Lower leg skin (tissue), 4 donors: ENCODE results near the gene GAS7. TPM values are rescaled to one million over a fixed set of nuclear protein-coding genes. Genes with fewer than 3 reads are reported as not detected.

Experiments
- DNase-seq, 2 donors: peaks; one replicate each; pipeline ENCODE4 v3.0.0-alpha.2; 2019; ENCODE audit warnings: low spot score in 2 of 2
- H3K4me3 ChIP-seq: fragments of 200-600 bp; sonication (generic); 2 replicates; pipeline ENCODE4 v1.5.1; 2017; ENCODE audit warnings: mild to moderate bottlenecking, low read depth; ENCODE audit not compliant: poor library complexity, severe bottlenecking
- POLR2A ChIP-seq, 2 donors: fragments of 450-650 bp; IDR thresholded peaks; one replicate each; pipeline ENCODE4 v1.6.1; 2016 to 2017; ENCODE audit warnings: antibody characterized with exemption in 2 of 2, mild to moderate bottlenecking in 1 of 2, moderate library complexity in 1 of 2
- WGBS, 2 donors: methylation state at CpG; one replicate each; pipeline ENCODE4 v1.1.5; 2018; 5-methylcytosine and 5-hydroxymethylcytosine counted together
- intact Hi-C: fragments of 100-400 bp; cut with DNase I; formaldehyde crosslinking; loops from one replicate; pipeline ENCODE4 v1.15.0; 2023; ENCODE audit warnings: low total_unique reads
- total RNA-seq, 4 donors: library from RNA; depleted of rRNA; stranded (reverse); fragments of >200 nt; gene quantifications; one replicate each; pipeline ENCODE4 v1.1.0, GENCODE V29; 2016
- TF ChIP-seq, protein P1 (sequence below), 3 donors: fragments of 450-650 bp; IDR thresholded peaks; one replicate each; pipeline ENCODE4 v1.5.1; 2016; ENCODE audit warnings: antibody characterized with exemption in 3 of 3, mild to moderate bottlenecking in 3 of 3, moderate library complexity in 2 of 3

GAS7 gene
- total RNA-seq, 4 donors from 2014 or later: 97.8 to 148 (median 117) TPM

DNA sequence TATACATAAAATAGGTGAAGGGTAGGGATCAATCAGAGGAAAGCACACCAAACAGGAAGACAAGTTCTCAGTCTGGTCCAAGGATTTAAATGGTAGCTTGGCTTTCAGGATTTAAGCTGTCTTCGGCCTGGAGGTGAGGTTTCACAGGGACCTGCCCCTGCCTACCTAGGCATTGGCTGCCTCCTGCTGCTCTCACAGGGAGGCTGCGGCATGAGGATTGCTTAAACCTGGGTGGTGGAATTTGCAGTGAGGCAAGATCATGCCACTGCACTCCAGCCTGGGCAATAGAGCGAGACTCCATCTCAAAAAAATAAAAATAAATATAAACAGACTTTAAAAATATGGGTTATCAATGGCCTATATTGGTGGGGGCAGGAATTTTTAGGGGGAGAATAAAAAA lies 114.5 kb downstream of the GAS7 start:
- WGBS, 2 donors: 96% methylated on average over 3 of the region's 3 CpGs
- no peak overlapping the region for H3K4me3 ChIP-seq
- intact Hi-C loops: no loop called here
- no peak for TF ChIP-seq POLR2A (IDR thresholded peaks at IDR 0.05)
- TF ChIP-seq, protein P1, sequence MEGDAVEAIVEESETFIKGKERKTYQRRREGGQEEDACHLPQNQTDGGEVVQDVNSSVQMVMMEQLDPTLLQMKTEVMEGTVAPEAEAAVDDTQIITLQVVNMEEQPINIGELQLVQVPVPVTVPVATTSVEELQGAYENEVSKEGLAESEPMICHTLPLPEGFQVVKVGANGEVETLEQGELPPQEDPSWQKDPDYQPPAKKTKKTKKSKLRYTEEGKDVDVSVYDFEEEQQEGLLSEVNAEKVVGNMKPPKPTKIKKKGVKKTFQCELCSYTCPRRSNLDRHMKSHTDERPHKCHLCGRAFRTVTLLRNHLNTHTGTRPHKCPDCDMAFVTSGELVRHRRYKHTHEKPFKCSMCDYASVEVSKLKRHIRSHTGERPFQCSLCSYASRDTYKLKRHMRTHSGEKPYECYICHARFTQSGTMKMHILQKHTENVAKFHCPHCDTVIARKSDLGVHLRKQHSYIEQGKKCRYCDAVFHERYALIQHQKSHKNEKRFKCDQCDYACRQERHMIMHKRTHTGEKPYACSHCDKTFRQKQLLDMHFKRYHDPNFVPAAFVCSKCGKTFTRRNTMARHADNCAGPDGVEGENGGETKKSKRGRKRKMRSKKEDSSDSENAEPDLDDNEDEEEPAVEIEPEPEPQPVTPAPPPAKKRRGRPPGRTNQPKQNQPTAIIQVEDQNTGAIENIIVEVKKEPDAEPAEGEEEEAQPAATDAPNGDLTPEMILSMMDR (IDR thresholded peaks at IDR 0.05): no peak
- DNase-seq: peak in 1 of 2 donors; percentile 46

DNA sequence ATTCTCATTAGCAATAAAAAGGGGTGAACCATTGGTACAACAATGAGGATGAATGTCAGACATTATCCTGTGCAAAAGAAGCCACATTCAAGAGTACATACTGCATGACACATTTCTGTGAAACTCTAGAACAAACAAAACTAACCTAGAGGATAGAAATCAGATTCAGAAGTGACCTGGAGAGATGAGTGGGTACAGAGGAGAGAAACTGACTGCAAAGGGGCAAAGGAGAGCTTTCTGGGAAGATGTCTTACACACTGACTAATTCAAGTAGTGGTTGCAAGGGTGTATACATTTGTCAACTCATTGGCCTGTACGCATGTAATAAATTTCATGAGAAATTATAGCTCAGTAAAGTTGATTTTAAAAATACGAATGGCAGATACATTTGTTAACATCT lies 115.6 kb downstream of the GAS7 start:
- intact Hi-C loops: no loop called here
- 89 to 95% methylated on average over 2 of the region's 2 CpGs for WGBS, 2 donors
- H3K4me3 ChIP-seq: no peak overlapping the region
- no peak for DNase-seq
- TF ChIP-seq, protein P1 (IDR thresholded peaks at IDR 0.05): no peak
- no peak for TF ChIP-seq POLR2A (IDR thresholded peaks at IDR 0.05)

DNA sequence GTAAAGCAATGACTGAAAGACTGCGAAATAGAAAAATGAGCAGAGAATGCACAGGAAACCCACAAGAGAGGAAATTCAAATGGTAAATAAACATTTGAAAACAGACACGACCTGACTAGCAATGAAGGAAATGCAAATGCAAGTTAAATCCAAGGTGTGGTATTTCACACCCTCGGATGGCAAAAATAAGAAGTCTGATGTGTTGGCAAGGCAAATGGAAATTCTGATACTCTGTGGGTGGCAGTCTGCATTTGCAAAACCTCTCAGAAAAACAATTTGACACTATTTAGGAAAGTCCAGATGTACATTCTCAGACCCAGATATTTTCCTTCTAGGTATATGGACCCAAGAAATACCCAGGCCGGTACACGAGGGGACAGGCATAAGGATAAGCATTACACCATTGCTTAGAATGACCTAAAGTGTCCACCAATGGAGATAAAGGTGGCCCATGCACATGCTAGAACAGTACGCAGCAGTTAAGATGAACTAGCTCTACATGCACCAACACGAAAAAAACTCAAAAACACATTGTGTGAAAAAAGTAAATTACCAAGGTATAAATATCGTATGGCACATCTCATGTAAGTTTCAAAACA lies 116.7 kb downstream of the GAS7 start:
- WGBS, 2 donors: 61 to 70% methylated on average over 8 of the region's 8 CpGs
- H3K4me3 ChIP-seq: no peak overlapping the region
- DNase-seq: no peak
- TF ChIP-seq, protein P1 (IDR thresholded peaks at IDR 0.05): no peak
- TF ChIP-seq POLR2A (IDR thresholded peaks at IDR 0.05): no peak
- intact Hi-C loops: no loop called here

DNA sequence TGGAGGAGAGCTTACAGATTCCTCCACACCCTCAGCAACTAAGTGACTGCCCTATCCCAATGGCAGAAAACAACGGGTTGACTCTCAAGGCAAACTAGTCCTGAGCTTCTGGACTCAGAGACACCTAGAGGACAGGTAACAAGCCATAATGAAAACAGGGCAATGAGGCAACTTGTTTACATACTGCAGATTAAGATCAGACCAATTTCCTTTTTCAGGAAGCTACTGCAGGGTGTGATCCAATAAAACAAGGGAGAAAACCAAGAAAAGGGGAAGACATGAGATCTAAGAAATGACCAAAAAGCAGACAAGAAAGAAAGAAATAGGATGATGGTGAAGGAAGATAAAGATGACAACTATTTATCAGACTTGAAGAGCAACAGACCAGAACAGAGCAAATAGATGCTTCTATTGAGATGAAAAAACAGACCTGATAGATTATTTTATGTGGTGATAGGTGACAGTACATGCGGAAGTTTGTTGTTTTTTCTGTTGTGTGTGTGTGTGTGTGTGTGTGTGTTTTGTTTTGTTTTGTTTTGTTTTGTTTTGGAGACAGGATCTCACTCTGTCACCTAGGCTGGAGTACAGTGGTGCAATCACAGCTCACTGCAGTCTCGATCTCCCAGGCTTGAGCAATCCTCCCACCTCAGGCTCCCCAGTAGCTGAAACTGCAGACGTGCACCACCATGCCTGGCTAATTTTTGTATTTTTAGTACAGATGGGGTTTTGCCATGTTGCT lies 120.7 kb downstream of the GAS7 start:
- no peak overlapping the region for H3K4me3 ChIP-seq
- TF ChIP-seq POLR2A (IDR thresholded peaks at IDR 0.05): no peak
- TF ChIP-seq, protein P1 (IDR thresholded peaks at IDR 0.05): no peak
- intact Hi-C loops: no loop called here
- no peak for DNase-seq
- WGBS, 2 donors: 73 to 85% methylated on average over 4 of the region's 4 CpGs

DNA sequence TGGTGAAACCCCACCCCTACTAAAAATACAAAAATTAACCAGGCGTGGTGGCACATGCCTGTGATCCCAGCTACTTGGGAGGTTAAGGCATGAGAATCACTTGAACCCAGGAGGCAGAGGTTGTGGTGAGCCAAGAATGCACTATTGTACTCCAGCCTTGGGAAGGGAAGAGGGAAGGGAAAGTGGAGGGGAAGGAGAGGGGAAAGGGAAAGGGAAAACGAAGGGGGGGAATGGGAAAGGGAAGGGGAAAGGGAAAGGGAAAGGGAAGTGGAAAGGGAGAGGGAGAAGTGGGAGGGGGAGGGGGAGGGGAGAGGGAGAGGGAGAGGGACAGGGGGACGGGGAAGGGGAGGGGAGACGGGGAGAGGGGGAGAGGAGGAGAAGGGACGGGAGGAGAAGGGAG lies 122.5 kb downstream of the GAS7 start:
- no peak overlapping the region for H3K4me3 ChIP-seq
- DNase-seq: no peak
- TF ChIP-seq, protein P1 (IDR thresholded peaks at IDR 0.05): no peak
- no peak for TF ChIP-seq POLR2A (IDR thresholded peaks at IDR 0.05)
- intact Hi-C loops: no loop called here
- WGBS, 2 donors: 83% methylated on average over 2 to 5 of the region's 5 CpGs
